Liver (tissue), 9 donors: ENCODE data around the gene KCNMA1. TPM values are rescaled to one million over a fixed set of nuclear protein-coding genes. Genes with fewer than 3 reads are reported as not detected.

Experiments
- DNase-seq: peaks from one replicate; pipeline ENCODE4 v3.0.0-alpha.2; 2017; ENCODE audit warnings: low spot score
- H3K27ac ChIP-seq, 2 donors: one replicate each; pipeline ENCODE4 v1.7.0; 2013; ENCODE audit warnings: inconsistent platforms in 2 of 2, low read length in 2 of 2, control low read depth in 1 of 2, low read depth in 1 of 2, mild to moderate bottlenecking in 1 of 2
- H3K27me3 ChIP-seq, 4 donors: one replicate each; pipeline versions ENCODE4 v1.6.1 to v1.7.0; 2013; ENCODE audit warnings: low read length in 3 of 4, inconsistent platforms in 1 of 4, mild to moderate bottlenecking in 1 of 4, moderate library complexity in 1 of 4; ENCODE audit not compliant: control insufficient read depth in 4 of 4, insufficient read depth in 4 of 4
- H3K36me3 ChIP-seq, 4 donors: one replicate each; pipeline versions ENCODE4 v1.6.1 to v1.7.0; 2013; ENCODE audit warnings: low read length in 3 of 4, mild to moderate bottlenecking in 3 of 4, low read depth in 1 of 4, moderate library complexity in 1 of 4; ENCODE audit not compliant: control insufficient read depth in 4 of 4, insufficient read depth in 3 of 4
- H3K4me1 ChIP-seq, 4 donors: one replicate each; pipeline versions ENCODE4 v1.6.1 to v1.7.0; 2013; ENCODE audit warnings: low read length in 3 of 4, mild to moderate bottlenecking in 3 of 4, moderate library complexity in 1 of 4; ENCODE audit not compliant: control insufficient read depth in 4 of 4, insufficient read depth in 4 of 4
- H3K4me3 ChIP-seq, 3 donors: one replicate each; pipeline versions ENCODE4 v1.6.1 to v1.7.0; 2013; ENCODE audit warnings: low read length in 3 of 3, control low read depth in 1 of 3, low read depth in 1 of 3, mild to moderate bottlenecking in 1 of 3
- H3K9ac ChIP-seq, 2 donors: one replicate each; pipeline ENCODE4 v1.7.0; 2013; ENCODE audit warnings: low read length in 2 of 2, mild to moderate bottlenecking in 2 of 2, moderate library complexity in 2 of 2, control low read depth in 1 of 2, low read depth in 1 of 2
- H3K9me3 ChIP-seq, 4 donors: one replicate each; pipeline versions ENCODE4 v1.6.1 to v1.7.0; 2013; ENCODE audit warnings: low read length in 3 of 4; ENCODE audit not compliant: control insufficient read depth in 4 of 4
- ATF3 ChIP-seq: IDR thresholded peaks from 2 replicates; pipeline ENCODE4 v1.6.1; 2016; ENCODE audit warnings: antibody characterized with exemption
- CTCF ChIP-seq: fragments of 150-350 bp; IDR thresholded peaks from 2 replicates; pipeline ENCODE4 v1.5.1; 2017; ENCODE audit warnings: improper control_type of control experiment, low read depth, low read length; ENCODE audit not compliant: missing input control
- FOXA1 ChIP-seq: IDR thresholded peaks from 2 replicates; pipeline ENCODE4 v1.6.1; 2016; ENCODE audit warnings: antibody characterized with exemption
- FOXA2 ChIP-seq: IDR thresholded peaks from 2 replicates; pipeline ENCODE4 v1.6.1; 2016; ENCODE audit warnings: antibody characterized with exemption
- GABPA ChIP-seq, 2 donors: IDR thresholded peaks in 1 of 2; conservative IDR thresholded peaks in 1 of 2; 2 replicates each; pipeline ENCODE4 v1.6.1; 2016; ENCODE audit warnings: antibody characterized with exemption in 2 of 2, mild to moderate bottlenecking in 1 of 2, moderate library complexity in 1 of 2
- HNF4G ChIP-seq: IDR thresholded peaks from 2 replicates; pipeline ENCODE4 v1.6.1; 2016; ENCODE audit warnings: antibody characterized with exemption
- JUND ChIP-seq, 2 donors: IDR thresholded peaks; 2 replicates each; pipeline ENCODE4 v1.6.1; 2016; ENCODE audit warnings: antibody characterized with exemption in 2 of 2
- NR2F2 ChIP-seq: IDR thresholded peaks from 2 replicates; pipeline ENCODE4 v1.6.1; 2016; ENCODE audit warnings: antibody characterized with exemption
- RAD21 ChIP-seq, 2 donors: IDR thresholded peaks; 2 replicates each; pipeline ENCODE4 v1.6.1; 2016; ENCODE audit warnings: antibody characterized with exemption in 2 of 2, mild to moderate bottlenecking in 2 of 2
- RXRA ChIP-seq, 2 donors: IDR thresholded peaks; 2 replicates each; pipeline ENCODE4 v1.6.1; 2017 to 2018; ENCODE audit warnings: antibody characterized with exemption in 2 of 2, mild to moderate bottlenecking in 1 of 2
- SP1 ChIP-seq: IDR thresholded peaks from 2 replicates; pipeline ENCODE4 v1.6.1; 2018; ENCODE audit warnings: antibody characterized with exemption, mild to moderate bottlenecking
- YY1 ChIP-seq: IDR thresholded peaks from 2 replicates; pipeline ENCODE4 v1.6.1; 2016; ENCODE audit warnings: antibody characterized with exemption, mild to moderate bottlenecking
- WGBS: extraction: QIAGEN DNeasy Blood & Tissue Kit; methylation state at CpG from one replicate; pipeline ENCODE4 v1.1.7; 2013; 5-methylcytosine and 5-hydroxymethylcytosine counted together
- polyA plus RNA-seq, 2 donors: library from polyadenylated mRNA; stranded (reverse) in 1 of 2; unstranded in 1 of 2; fragments of 200-250 nt in 1 of 2; fragments of >200 nt in 1 of 2; fragmentation: Nextera tagmentation in 1 of 2; extraction: Ambion mirVana in 1 of 2; gene quantifications; one replicate each; pipeline versions ENCODE4 v1.2.1 to v1.2.3, GENCODE V29; 2013 to 2015
- total RNA-seq, 2 donors: library from RNA; depleted of rRNA; stranded (reverse); fragments of >200 nt; gene quantifications; one replicate each; pipeline ENCODE4 v1.2.3, GENCODE V29; 2014
- TF ChIP-seq, protein P1 (sequence below): IDR thresholded peaks from 2 replicates; pipeline ENCODE4 v1.6.1; 2016; ENCODE audit warnings: antibody characterized with exemption
- donor health status: healthy.
- donor health status: healthy.
- donor health status: healthy.
- donor health status: healthy.
- donor health status: healthy.

Gene KCNMA1
- total and polyA plus RNA-seq, 4 donors: 2.5 to 9.7 (median 4.7) TPM

DNA sequence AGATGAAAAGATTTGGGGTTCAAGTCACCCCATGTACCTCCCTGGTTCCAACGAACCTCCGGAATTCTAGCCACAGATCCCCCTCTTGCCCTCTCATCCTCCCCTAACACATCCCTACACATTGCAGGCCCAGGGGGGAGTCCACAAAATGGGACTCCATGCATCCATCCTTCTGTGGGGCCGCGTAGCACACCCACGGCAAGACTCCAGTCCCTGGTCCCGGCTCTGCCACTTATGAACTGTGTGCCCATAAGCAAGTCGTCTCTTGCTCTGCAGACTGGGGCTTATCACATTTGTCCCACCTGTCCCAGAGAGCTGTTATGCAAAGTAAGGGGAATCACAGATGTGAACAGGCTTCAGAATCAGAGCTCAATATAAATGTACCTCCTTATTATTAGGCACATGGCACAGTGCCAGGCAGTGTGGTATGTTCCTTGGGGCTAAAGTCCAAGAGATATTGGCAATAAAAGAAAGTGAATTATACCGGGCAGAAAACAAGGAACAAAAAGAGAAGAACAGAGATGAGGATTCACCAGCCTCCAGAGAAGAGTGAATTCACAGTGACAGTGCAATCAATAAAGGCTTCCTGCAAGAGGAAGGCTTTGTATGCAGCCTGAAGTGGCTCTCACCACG, 73.9 kb downstream of the KCNMA1 start:
- no peaks in the 10 kb centered on the region for H3K9me3 ChIP-seq
- no peak overlapping the region for H3K27ac ChIP-seq
- H3K36me3 ChIP-seq: no peaks in the 10 kb centered on the region
- DNase-seq: no peak
- TF ChIP-seq RXRA (IDR thresholded peaks at IDR 0.05) (no peak), HNF4G (no peak), GABPA (IDR thresholded peaks at IDR 0.05 in 1 of 2, conservative IDR thresholded peaks at IDR 0.05 in 1 of 2) (no peak), FOXA2 (no peak), YY1 (no peak), FOXA1 (no peak)
- TF ChIP-seq, protein P1, sequence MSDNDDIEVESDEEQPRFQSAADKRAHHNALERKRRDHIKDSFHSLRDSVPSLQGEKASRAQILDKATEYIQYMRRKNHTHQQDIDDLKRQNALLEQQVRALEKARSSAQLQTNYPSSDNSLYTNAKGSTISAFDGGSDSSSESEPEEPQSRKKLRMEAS: no peak
- 88% methylated on average over 9 of the region's 9 CpGs for WGBS
- peaks cover 2 to 38% (median 17%) of the 10 kb centered on the region in 4 donors for H3K4me1 ChIP-seq
- no peaks in the 10 kb centered on the region for H3K27me3 ChIP-seq
- no peak overlapping the region for H3K9ac ChIP-seq
- no peak overlapping the region for H3K4me3 ChIP-seq

- Histone ChIP-seq H3K27ac (no peak overlapping the region), H3K9ac (no peak overlapping the region), H3K27me3 (no peaks in the 10 kb centered on the region), H3K9me3 (no peaks in the 10 kb centered on the region), H3K4me1 (peaks cover 2 to 38% (median 17%) of the 10 kb centered on the region in 4 donors), H3K36me3 (no peaks in the 10 kb centered on the region), H3K4me3 (no peak overlapping the region)
- DNase-seq: no peak
- 81% methylated on average over 3 of the region's 3 CpGs for WGBS
- no peak for TF ChIP-seq RAD21 (IDR thresholded peaks at IDR 0.05)
- no peak for TF ChIP-seq SP1
- no peak for TF ChIP-seq GABPA (IDR thresholded peaks at IDR 0.05 in 1 of 2, conservative IDR thresholded peaks at IDR 0.05 in 1 of 2)
- no peak for TF ChIP-seq RXRA (IDR thresholded peaks at IDR 0.05)
- TF ChIP-seq HNF4G: no peak
- no peak for TF ChIP-seq CTCF
- TF ChIP-seq YY1: no peak
- TF ChIP-seq FOXA2: no peak
- TF ChIP-seq, protein P1: no peak
- no peak for TF ChIP-seq NR2F2
- no peak for TF ChIP-seq JUND (IDR thresholded peaks at IDR 0.05)
Measured at GRCh38 chr10:77562742-77563141, 74.9 kb downstream of the KCNMA1 start.

GRCh38 chr10:77561991-77562390, 75.6 kb downstream of the KCNMA1 start:
- H3K4me1 ChIP-seq: peaks cover 4 to 38% (median 19%) of the 10 kb centered on the region in 4 donors
- H3K27ac ChIP-seq: no peak overlapping the region
- H3K4me3 ChIP-seq: no peak overlapping the region
- WGBS: 92% methylated on average over 3 of the region's 3 CpGs
- H3K9me3 ChIP-seq: no peaks in the 10 kb centered on the region
- TF ChIP-seq ATF3: no peak
- TF ChIP-seq YY1: no peak
- no peak for TF ChIP-seq FOXA1
- H3K27me3 ChIP-seq: no peaks in the 10 kb centered on the region
- DNase-seq: no peak
- H3K36me3 ChIP-seq: no peaks in the 10 kb centered on the region
- H3K9ac ChIP-seq: no peak overlapping the region
